Stimulated activated CD8-positive, alpha-beta memory T cell treated with anti-CD3 and anti-CD28 coated beads, Interleukin-2, amount 100 ng/mL, for 1 hour (primary cell): ENCODE data around the gene CPAMD8.

Experiments used
- DNase-seq, 2 donors: peaks; one replicate each; pipeline ENCODE4 v3.0.0-alpha.2; 2020; ENCODE audit warnings: low read depth in 2 of 2

CPAMD8 gene

DNA sequence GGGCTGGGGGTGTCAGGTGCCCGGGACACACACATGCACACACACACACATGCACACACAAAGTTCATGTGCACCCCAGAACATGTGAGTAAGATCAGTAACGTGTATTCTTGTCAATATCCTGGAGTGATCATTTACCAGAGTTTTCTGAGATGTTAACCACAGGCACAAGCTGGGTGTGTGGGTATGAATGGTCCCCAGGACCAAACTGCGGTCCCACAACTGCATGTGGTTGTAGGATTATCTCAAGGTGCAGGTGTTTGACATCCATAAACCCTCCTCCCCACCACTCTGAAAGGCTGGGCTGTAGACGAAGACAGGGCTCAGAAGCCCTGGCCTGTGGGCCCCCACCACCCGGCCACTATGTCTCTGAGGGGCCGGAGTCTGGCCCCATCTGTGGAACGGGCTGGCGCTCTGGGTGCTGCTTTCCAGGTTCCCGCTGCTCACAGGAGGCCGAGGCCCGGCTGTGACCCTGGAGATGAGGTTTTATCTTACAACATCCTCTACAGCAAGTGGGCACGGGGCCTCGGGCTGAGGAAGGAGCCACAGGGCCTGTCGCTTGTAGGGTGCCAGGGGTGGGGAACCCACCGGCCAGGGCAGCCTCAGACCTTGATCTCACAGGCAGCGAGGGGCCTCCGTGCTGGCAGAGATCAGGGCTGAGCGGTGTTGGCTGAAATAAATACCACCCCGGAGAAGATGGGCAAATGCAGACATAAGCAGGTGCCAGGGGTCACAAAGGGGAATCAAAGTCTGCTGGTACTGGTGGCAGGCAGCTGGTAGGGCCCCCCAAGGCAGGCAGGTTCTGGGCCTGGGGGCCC, 133.5 kb downstream of the CPAMD8 start:
- no peak for DNase-seq

DNA sequence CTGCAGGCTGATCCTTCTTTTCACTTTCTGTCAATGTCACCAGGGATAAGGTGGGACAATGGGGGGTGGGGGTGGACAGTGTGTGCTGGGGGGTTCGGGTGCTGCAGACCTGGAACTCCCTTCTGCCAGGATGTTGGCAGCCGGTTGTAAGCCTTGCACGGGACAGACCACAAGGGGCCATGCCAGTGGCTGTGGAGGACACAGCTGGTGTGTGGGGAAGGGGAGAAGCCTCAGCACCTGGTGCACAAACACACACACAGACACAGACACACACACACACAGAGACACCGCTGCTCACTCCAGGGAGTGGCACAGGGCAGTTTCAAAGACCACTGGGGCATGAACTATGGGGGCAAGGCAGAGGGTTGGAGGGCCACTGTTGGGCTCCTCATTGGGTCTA, 134.2 kb downstream of the CPAMD8 start:
- no peak for DNase-seq

DNA sequence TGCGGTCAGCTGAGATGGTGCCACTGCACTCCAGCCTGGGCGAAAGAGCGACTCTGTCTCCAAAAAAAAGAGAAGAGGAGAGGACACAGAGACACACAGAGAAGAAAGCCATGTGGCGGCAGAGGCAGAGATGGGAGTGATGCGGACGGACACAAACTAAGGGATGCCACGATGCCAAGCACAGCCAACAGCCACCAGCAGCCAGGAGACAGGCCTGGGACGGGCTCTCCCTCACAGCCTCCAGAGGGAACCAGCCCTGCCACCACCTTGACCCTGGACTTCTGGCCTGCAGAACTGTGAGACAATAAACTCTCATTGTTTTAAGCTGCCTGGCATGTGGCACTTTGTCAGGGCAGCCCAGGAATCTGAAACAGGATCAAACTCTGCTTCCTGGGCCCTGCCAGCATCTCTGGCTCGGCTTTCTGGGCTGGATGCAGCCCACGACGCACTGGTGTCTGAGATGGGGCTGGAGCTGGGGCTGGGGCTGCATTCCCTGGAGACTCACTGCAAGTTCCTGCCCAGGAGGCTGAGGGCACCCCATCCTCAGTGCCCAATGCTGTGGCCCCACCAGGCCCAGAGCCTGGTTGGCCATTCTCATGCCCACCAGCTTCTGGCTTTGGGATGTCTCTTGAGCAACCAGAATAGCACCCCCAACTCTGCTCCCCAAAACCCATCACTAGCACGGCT, 134.8 kb downstream of the CPAMD8 start:
- no peak for DNase-seq

DNA sequence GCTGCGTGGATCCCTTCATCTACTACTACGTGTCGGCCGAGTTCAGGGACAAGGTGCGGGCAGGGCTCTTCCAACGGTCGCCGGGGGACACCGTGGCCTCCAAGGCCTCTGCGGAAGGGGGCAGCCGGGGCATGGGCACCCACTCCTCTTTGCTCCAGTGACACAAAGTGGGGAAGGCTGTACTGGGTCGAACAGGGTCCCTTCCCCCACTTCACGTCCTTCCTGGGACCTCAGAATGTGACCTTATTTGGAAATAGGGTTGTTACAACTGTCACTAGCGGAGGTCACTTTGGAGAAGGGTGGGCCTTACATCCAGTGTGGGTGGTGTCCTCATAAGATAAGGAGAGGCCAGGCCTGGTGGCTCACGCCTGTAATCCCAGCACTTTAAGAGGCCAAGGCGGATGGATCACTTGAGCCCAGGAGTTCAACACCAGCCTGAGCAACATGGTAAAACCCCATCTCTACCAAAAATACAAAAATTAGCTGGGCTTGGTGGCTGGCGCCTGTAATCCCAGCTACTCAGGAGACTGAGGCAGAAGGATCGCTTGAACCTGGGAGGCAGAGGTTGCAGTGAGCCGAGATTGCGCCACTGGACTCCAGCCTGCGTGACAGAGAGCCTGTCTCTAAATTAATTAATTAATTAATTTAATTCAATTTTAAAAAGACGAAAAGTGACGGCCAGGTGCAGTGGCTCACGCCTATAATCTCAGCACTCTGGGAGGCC, 136.0 kb downstream of the CPAMD8 start:
- DNase-seq, result no peak

DNA sequence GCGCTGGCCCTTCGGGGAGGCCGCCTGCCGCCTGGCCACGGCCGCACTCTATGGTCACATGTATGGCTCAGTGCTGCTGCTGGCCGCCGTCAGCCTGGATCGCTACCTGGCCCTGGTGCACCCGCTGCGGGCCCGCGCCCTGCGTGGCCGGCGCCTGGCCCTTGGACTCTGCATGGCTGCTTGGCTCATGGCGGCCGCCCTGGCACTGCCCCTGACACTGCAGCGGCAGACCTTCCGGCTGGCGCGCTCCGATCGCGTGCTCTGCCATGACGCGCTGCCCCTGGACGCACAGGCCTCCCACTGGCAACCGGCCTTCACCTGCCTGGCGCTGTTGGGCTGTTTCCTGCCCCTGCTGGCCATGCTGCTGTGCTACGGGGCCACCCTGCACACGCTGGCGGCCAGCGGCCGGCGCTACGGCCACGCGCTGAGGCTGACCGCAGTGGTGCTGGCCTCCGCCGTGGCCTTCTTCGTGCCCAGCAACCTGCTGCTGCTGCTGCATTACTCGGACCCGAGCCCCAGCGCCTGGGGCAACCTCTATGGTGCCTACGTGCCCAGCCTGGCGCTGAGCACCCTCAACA, 136.6 kb downstream of the CPAMD8 start:
- no peak for DNase-seq

DNA sequence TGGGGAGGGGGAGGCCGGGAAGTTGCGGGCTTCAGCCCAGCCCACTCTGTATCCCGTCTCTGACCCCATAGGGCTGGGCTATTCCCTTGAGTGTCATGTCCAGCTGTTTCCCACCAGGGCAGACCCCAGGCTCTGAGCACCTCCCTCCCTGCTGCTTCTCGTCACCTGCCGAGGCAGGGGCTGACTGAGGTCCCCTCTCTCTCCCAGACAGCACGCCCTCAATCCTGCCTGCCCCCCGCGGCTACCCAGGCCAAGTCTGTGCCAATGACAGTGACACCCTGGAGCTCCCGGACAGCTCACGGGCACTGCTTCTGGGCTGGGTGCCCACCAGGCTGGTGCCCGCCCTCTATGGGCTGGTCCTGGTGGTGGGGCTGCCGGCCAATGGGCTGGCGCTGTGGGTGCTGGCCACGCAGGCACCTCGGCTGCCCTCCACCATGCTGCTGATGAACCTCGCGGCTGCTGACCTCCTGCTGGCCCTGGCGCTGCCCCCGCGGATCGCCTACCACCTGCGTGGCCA, 137.2 kb downstream of the CPAMD8 start:
- no peak for DNase-seq

DNA sequence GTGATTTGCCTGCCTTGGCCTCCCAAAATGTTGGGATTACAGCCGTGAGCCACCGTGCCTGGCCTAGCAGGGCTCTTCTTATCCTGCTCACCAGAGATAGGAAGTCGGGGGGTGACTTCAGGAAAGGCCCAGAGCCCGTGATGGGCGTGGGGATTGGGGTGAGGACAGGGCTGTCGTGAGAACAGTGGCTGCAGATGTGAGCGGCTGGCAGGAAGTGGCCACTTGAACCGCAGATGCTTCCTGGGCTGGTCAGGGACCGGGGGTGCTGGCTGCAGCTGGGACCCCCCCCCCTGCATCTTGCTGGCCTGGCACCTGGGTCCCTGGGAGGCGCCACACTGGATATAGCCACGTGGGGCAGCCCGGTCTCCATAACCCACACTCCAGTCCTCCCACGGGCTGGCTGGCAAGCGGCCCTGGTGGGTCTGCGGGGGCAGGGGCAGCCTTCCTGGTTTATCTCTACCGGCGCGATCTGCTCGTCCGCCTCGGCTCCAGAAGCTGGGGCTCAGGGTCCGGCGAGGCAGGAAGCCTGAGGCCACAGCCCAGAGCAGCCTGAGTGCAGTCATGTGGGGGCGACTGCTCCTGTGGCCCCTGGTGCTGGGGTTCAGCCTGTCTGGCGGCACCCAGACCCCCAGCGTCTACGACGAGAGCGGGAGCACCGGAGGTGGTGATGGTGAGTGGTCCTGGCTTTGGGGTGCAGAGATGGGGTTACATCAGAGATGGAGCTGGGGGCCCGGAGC, 137.8 kb downstream of the CPAMD8 start, which contains the start of gene F2RL3:
Gene F2RL3, plus strand, starts transcription at position 371 of the 737 bp plus-strand sequence. Its CDS starts 191 bp downstream, at position 562.
- DNase-seq, result no peak

DNA sequence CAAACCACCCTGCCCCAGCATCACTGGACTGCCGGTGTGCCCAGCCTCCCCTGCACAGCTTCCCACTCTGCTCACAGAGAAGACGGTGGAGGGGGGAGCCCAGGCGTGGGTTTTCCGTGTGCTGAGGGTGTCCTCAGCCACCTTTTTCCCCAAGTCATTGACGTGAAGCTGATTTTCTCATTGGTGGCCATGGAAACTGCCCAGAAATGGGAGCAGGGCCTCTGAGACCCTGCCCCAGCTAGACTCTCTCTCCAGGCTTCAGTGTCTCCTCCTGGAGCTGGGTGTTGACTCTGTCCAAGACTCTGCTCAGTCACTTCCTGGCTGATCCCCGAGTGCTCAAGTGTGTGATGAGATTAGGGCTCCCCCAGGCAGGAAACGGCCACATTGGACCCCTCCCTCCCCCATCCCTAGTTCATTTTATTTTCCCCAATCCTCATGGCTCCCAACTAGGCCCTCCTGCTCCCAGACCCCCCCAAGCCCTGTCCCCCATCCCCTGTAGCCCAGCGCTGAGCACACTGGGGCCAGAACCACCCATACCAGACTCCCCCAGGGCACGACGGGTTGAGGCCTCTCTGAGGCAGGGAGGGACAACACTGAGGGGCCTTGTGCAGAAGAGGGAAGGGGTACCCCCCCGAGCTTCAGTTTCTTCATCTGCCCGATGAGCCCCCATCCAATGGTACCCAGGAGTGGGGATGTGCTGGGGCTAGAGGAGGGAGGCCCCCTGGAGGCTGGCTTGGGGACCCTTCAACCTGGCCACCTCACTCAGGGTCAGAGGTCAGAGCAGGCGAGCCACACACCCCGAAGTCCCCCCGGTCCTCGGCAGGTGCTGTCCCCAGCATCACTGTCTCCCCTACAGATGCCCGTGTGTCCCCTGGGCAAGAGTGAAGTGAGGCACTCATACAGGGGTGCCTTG, 139.0 kb downstream of the CPAMD8 start:
- DNase-seq, result no peak

DNA sequence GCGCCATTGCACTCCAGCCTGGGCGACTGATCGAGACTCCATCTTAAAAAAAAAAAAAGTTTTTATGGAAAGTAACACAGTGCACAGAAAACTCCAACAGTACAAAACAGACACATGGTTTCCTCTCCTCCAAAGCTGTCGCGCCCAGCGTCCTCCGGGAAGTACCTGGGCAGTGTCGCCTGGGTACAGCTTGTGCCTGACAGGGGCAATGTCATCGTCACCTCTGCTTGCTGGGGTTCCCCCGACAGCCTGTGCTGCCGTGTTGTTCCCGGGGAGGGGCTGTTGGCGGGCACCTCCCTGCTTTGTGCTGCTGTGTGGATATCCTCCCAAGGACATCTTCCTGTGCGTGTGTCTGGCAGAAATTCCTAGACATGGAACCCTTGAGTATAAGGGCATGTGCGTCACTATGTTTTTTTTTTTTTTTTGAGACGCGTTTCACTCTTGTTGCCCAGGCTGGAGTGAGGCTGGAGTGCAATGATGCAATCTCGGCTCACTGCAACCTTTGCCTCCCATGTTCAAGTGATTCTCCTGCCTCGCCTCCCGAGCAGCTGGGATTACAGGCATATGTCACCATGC, 140.2 kb downstream of the CPAMD8 start:
- no peak for DNase-seq

DNA sequence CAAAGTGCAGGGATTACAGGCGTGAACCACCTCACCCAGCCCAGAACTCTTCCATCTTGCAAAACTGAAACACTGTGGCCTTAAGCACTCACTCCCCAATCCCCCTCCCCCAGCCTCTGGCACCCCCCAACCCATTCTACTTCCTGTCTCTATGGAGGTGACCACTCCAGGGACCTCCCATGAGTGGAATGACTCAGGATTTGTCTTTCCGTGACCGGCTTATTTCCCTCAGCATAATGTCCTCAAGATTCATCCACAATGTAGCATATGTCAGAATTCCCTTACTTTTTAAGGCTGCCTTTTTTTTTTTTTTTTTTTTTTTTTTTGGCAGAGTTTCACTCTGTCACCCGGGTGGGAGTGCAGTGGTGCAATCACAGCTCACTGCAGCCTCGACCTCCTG, 141.4 kb downstream of the CPAMD8 start:
- DNase-seq, result no peak

DNA sequence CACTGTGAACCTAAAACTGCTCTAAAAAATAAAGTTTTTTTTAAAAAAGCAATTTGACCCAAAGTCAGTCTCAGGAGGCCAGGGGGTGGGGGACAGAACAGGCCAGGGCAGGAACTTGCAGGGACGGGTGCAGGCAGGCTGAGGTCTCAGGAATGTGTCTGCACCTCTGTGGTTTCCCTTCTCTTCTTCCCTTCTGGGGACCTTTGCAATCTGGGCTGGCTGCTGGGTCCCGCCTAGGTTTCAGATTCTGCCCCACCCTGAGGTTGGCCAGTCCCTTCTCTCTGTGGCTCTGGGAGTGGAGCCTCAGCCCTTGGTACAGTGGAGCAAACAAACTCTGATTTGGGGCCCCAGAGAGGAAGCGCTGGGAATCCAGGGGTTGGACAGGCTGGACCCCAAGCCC, 143.1 kb downstream of the CPAMD8 start:
- DNase-seq, result no peak

DNA sequence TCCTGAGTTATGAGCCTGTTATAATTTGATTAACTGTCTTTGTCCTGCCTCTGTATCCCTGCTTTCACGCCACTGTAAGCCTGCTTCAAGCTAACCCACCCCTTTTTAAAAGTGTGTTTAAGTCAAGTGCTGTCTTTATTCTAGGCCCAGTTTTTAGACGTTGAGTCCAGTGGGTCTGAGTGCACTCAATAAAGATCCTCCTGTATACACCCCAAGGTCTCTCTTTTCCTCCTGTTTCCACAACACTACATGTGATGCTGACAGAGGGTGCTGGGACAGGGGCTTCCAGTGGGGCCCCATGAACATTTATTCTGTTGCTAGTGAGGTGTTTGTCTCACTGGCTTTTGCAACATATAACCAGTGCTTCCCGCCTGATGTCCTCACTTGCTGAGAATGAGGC, 144.5 kb downstream of the CPAMD8 start:
- DNase-seq, result no peak

DNA sequence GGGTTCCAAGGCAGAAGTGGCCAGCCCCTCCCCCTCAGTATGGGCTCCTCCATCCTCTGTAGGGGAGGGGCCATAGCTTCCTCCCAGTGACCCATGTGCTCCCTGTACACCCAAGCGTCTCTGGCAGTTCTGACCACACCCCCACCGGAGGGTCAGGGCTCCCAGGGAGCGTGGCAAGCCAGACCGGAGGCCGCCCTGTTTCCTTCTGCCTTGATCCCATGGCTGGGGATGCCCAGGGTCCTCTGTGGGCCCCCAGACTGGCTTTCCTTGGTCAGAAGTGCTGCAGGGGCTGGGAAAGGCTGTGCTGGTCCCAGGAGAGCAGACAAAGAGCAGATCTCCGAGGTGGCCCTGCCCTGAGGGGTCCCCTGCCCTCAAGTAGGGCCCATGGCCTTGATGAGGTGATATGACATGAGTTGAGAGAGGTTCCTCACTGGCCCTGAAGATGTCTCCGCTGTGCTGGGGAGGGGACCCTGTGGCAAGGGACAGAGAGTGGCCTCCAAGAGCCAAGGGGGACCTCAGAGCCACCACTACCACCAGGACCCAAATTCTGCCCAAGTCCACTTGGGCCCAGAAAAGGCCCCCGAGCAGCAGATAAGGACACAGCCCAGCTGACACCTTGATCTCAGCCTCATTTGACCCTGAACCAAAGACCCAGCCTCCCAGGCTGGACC, 145.6 kb downstream of the CPAMD8 start:
- DNase-seq, result no peak

DNA sequence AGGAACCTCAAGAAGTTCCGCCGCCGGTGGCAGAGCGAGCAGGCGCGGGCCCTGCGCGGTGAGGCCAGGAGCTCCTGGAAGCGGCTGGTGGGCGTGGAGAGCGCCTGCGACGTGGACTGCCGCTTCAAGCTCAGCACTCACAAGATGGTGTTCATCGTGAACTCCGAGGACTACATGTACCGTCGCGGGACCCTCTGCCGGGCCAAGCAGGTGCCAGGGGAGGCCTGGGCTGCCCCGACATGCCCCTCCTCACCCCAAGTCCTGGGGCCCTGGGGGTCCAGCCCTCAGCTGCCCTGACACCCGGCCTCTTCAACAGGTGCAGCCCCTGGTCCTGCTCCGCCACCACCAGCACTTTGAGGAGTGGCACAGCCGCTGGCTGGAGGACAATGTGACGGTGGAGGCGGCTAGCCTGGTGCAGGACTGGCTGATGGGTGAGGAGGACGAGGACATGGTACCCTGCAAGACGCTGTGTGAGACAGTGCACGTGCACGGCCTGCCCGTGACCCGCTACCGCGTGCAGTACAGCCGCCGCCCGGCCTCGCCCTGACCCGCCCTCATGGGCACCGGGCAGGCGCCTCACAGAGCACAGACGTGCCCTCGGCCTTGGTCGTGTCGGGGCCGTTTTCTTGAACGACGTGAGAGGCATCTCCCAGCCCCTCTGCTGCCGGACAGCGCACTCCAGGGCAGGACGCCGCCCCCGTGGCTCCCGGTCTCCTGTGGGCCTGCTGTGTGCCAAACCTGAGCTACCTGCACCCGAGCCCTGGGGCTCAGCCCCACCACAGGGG, 148.2 kb downstream of the CPAMD8 start:
- DNase-seq, result no peak

DNA sequence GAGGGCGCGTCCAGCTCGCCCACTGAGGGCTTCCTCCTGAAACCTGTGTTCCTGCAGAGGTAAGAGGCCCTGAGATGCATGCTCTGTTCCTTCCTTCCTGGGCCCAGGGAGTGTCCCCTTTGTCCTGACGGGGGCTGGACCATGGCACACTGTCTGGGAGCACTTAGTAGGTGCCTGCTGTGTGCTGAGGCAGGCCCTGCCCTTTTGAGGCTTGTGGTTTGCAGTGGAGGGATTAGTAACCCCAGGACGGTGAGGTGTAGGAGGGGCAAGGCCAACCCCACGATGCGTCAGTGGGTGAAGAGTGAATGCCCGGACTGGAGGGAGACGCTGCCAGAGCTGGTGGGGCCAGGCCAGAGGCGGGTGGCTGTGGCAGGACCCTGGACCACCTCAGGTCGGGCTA, 149.0 kb downstream of the CPAMD8 start:
- no peak for DNase-seq

DNA sequence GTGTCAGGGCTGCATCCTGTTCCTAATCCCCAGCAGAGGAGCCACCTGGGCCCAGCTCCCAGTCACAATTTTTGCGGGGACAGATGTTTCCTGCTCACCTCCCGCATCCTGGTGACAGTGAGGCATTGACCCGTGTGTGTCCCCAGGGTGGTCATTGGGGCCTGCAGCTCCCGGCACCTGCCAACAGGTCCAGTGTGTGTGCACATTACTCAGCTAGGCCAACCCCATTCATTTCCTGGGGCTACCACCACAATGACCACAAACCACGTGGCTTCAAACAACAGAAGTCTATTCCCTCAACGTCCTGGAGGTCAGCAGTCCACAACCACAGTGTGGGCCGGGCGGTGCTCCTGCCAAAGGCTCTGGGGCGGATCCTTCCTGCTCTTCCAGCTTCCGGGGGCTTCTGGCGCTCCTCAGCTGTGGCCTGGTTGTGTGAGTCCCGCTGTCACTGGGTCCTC, 149.7 kb downstream of the CPAMD8 start:
- no peak for DNase-seq

DNA sequence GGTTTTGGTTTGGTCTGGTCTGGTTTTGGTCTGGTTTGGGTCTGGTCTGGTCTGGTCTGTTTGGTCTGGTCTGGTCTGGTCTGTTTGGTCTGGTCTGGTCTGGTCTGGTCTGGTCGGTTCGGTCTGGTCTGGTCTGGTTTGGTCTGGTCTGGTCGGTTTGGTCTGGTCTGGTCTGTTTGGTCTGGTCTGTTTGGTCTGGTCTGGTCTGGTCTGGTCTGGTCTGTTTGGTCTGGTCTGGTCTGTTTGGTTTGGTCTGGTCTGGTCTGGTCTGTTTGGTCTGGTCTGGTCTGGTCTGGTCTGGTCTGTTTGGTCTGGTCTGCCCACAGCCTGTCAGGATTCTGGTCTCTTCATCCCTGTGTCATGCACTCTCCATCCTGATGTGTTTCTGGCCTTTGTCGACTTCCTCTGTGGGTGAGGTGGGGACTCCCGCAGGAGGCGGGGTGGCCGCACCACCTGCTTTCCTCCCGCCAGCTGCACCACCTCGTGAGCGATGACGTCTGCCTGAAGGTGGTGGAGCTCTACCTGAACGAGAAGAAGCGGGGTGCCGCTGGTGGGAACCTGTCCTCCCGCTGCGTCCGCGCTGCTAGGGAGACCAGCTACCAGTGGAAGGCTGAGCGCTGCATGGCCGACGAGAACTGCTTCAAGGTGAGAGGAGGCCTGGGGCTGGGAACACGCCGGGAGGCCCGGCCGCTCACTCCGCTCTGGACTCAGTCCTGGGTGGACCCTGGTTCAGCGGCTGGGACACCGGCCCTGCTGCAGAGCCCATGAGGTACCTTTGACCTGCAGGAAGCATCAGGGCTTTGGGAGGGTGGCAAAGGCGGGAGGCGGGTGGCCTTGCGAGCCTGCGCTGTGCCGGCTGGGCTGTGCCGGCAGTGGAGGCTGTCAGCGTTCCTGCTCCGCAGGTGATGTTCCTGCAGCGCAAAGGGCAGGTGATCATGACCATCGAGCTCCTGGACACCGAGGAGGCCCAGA, 150.7 kb downstream of the CPAMD8 start:
- no peak for DNase-seq
